HG02642 (cell line): ENCODE results near the gene OR2AT4.
A peak's percentile ranks its signal among the peaks of the same experiment; 100 is the strongest.
"Not testable (repeated sequence)": the region's sequence is repeated elsewhere in the genome, so short reads cannot be mapped to it uniquely, and the experiment has no call there.

Source experiments
- ATAC-seq: cut with Tn5 transposase; IDR thresholded peaks from one replicate; pipeline ENCODE4 v1.9.1; 2021; ENCODE audit warnings: mild to moderate bottlenecking; ENCODE audit not compliant: unreplicated experiment, poor library complexity

OR2AT4 gene

DNA sequence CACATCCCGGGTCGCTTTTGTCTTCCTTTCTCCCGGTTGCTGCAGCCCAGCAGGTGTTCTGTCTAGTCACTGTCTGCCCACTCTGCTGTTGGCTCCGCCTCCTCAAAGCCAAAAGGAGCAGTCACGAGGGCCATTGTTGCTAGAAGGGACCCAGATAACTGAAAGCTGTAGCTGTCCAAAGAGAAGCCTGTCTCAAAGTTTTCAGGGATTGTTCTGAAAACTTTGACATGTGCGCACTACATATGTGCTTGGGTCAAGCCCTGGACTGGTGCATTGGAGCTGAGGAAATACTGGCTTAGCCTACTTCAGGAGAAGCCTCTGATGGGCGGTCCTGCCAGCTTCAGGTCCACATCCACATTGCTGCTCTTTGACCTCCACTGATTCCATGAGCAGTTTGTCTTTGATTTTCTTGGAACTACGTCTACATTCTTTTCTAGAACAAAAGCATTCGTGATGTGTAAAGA, 8.8 kb upstream of the OR2AT4 start:
- ATAC-seq: no peak

- no peak for ATAC-seq
Measured at GRCh38 chr11:75103380-75104026, 6.8 kb upstream of the OR2AT4 start.

- no peak for ATAC-seq
Measured at GRCh38 chr11:75101424-75102128, 4.9 kb upstream of the OR2AT4 start.

DNA sequence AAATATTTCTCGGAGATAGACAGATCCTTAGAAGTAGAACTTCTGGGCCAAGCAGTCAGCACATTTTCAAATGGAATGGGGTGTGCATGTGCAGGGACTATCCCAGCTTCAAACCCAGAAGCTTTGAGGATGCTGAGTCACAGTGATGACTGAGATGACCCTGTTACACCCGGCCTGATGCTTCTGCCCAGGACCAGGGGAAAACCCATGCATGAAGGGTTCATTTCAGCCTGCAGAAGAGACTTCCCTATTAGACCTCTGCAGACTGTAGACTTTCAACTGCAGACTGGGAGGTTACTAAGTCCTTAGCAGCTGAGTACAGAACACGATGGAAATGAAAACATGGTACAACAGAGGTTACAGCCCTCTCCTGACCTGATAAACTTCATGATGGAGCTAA, 3.6 kb upstream of the OR2AT4 start:
- ATAC-seq: peak; percentile 94

- no peak for ATAC-seq
Measured at GRCh38 chr11:75099635-75100034, 3.0 kb upstream of the OR2AT4 start.

DNA sequence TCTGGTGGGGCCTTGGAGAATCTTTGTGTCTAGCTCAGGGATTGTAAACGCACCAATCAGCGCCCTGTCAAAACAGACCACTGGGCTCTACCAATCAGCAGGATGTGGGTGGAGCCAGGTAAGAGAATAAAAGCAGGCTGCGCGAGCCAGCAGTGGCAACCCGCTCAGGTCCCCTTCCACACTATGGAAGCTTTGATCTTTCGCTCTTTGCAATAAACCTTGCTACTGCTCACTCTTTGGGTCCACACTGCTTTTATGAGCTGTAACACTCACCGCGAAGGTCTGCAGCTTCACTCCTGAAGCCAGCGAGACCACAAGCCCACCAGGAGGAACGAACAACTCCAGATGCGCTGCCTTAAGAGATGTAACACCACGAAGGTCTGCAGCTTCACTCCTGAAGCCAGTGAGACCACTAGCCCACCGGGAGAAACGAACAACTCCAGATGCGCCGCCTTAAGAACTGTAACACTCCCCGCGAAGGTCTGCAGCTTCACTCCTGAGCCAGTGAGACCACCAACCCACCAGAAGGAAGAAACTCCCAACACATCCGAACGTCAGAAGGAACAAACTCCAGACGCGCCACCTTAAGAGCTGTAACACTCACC, 2.3 kb upstream of the OR2AT4 start:
- ATAC-seq: not testable (repeated sequence)

DNA sequence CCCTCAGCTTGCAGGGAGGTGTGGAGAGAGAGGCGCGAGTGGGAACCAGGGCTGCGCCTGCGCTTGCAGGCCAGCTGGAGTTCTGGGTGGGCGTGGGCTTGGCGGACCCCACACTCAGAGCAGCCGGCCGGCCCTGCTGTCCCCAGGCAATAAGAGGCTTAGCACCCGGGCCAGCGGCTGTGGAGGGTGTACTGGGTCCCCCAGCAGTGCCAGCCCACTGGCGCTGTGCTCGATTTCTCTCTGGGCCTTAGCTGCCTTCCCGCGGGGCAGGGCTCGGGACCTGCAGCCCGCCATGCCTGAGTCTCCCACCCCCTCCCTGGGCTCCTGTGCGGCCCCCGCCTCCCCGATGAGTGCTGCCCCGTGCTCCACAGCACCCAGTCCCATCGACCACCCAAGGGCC, 1.5 kb upstream of the OR2AT4 start:
- not testable (repeated sequence) for ATAC-seq

DNA sequence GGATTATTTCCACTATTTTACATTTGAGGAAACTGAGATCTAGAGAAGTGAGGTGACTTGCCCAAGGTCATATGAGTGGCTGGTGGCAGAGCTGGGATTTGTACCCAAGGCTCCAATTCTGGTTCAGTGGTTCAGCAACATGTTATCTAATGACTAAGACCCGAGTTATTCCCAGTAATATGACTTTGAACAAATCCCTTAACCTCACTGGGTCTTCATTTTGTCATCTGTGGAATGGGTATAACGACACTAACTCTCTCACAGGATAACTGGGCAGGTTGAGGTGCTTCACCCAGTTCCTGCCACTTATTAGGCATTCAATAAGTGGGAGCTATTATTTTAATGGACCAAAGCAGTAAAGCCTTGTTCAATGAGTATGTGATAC, 489 bp upstream of the OR2AT4 start:
- no peak for ATAC-seq

DNA sequence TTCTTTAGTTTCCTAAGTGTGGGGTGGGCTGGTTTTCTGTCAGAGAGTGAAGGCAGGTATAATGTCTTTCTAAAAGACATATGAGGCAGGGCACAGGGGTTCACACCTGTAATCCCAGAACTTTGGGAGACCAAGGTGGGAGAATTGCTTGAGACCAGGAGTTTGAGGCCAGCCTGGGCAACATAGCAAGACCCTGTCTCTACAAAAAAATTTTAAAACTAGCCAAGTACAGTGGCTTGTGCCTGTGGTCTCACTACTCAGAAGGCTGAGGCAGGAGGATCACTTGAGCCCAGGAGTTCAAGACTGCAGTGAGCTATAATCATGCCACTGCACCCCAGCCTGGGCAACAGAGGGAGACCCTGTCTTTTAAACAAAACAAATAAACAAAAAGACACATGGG, 2.3 kb downstream of the OR2AT4 start:
- not testable (repeated sequence) for ATAC-seq

GRCh38 chr11:75090671-75091177, 6.0 kb downstream of the OR2AT4 start:
- no peak for ATAC-seq

DNA sequence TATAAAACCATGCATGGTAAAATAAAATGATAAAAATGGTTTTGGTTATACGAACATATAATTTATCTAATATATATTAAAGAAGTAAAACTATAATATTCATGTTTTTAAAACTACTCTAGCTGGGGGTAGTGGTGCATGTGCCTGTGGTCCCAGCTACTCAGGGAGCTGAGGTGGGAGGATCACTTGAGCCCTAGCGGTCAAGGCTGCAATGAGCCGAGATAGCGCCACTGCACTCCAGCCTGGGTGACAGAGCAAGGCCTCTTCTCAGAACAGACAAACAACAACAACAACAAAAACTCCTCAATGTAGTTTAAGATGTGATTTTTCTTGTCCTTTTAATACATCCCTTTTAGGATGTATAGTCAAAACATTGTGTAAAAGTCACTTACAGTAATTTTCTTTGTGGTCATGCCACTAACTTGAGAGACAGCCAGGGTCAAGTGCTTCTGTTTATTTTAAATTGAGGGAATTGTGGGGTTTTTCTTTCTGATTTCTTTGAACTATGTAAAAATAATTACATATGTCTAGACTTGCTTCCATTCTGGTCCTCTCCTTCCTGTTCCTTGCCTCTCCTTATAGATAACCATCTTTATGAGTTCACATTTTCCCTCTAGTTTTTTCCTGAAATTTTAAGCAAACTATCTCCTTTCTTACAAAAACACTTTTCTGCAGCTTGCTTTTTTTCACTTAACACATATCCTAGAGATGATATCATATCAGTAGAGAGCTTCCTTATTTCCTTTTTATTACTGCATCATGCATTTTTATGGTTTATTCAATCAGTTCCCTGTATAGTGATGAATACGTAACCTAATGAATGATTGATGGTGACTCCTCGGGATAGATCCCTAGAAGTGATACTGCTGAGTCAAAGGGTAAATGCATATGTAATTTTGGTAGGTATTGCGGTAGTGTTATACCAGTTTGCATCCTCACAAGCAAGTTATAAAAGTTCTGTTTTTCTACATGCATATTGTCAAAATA, 9.1 kb downstream of the OR2AT4 start:
- no peak for ATAC-seq

GRCh38 chr11:75084883-75085282, 11.8 kb downstream of the OR2AT4 start:
- ATAC-seq: no peak

DNA sequence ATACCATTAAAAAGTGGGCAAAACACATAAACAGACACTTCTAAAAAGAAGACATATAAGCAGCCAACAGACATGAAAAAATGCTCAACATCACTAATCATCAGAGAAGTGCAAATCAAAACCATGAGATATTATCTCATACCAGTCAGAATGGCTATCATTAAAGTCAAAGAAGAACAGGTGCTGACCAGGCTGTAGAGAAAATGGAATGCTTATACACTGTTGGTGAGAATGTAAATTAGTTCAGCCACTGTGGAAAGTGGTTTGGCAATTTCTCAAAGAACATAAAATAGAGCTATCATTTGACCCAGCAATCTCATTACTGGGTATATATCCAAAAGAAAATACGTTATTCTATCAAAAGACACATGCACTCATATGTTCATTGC, 13.5 kb downstream of the OR2AT4 start:
- no peak for ATAC-seq

- ATAC-seq: no peak
Measured at GRCh38 chr11:75082601-75083216, 14.0 kb downstream of the OR2AT4 start.

DNA sequence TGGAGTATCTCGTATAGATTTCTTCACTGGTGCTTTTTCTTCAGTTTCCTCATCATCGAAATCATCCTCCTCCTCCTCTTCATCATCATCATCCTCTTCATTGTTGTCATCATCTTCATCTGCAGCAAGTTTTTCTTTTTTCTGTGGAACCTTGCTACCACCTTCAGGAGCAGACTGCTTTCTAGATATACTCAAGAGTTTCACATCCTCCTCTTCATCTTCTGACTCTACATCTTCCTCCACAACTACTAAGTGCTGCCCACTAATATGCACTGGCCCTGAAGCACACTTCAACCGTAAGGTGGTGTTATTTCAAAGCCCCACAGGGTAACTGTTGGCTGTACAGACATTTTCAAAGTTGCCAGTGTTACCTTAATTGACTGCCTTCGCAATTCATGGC, 17.1 kb downstream of the OR2AT4 start:
- no peak for ATAC-seq

- ATAC-seq: no peak
Measured at GRCh38 chr11:75078233-75078632, 18.4 kb downstream of the OR2AT4 start.

GRCh38 chr11:75077316-75077715, 19.4 kb downstream of the OR2AT4 start:
- ATAC-seq: no peak

DNA sequence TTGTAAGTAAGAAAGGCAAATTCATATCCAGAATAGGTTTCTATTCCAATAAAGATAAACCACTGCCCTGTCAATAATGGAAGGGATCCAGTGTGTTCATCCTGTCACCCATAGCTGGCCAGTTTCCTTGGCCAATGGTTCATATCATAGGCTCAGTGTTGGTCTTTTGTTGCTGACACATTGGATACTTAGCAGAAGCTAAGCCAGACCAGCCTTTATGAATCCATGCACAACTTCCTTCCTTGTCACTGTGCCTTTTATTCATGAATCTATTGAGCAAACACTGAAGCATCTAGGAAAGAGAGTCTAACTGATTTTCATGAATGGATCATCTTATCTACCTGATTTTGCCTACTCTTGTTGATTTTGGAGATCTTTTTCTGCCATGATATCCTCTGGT, 20.0 kb downstream of the OR2AT4 start:
- no peak for ATAC-seq

DNA sequence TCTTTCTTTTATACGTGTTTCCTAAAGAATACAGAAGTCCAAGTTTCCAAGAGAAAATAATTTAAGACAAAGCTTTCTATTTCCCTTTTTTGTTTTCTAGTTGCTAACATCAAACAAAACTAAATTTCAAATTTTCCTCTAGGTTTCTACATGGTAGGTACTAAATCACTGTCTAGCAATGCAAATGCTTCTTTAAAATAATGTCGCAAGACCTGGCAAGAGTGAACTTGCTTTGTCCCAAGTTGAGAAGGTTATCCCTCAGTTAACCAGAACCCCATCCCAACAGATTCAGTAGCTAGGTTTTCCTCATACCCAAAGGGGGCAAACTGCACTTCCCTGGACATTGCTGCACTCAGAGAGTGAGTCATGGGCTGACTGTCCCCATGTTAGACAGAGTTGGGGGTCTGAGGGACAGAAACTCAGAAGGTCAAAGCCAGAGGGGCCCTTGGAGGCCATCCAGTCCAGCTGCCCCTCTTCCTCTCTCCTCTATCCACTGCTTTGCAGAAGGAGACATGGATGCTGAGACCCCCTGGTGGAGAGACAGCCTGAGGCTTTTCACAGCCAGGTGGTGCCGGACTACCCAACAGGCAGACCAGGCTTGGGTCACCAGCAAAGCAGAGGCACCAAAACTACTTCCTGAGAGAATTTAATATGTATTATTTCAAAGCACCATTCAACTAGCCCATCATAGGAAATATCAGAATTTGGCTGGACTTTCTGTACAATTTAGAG, 23.1 kb downstream of the OR2AT4 start:
- ATAC-seq: no peak
